CD4-positive, CD25-positive, alpha-beta regulatory T cell (primary cell): ENCODE results near the gene MYBPH. TPM values are rescaled to one million over a fixed set of nuclear protein-coding genes. Genes with fewer than 3 reads are reported as not detected.

Source experiments
- ATAC-seq, 2 donors: fragments of 150-1000 bp; cut with Tn5 transposase; one replicate each; pipeline ENCODE4 v1.10.0; 2021; ENCODE audit warnings: low read depth in 2 of 2, moderate number of reproducible peaks in 2 of 2, moderate library complexity in 1 of 2
- DNase-seq, 3 donors: peaks; one replicate each; pipeline versions ENCODE4 v3.0.0 to v3.0.0-alpha.2; 2012 to 2022; ENCODE audit warnings: mixed read lengths in 1 of 3
- H3K27ac ChIP-seq: one replicate; pipeline ENCODE4 v1.7.0; 2013; ENCODE audit warnings: mild to moderate bottlenecking, low read length; ENCODE audit not compliant: insufficient read depth, poor library complexity, severe bottlenecking
- H3K27me3 ChIP-seq: one replicate; pipeline ENCODE4 v1.7.0; 2013; ENCODE audit warnings: low read length; ENCODE audit not compliant: control insufficient read depth, insufficient read depth
- H3K36me3 ChIP-seq: one replicate; pipeline ENCODE4 v1.7.0; 2013; ENCODE audit warnings: mild to moderate bottlenecking, low read length, moderate library complexity; ENCODE audit not compliant: control insufficient read depth, insufficient read depth
- H3K4me1 ChIP-seq: 2 replicates; pipeline ENCODE4 v1.7.0; 2013; ENCODE audit warnings: mild to moderate bottlenecking, low read length; ENCODE audit not compliant: insufficient read depth, control insufficient read depth, poor library complexity, severe bottlenecking
- H3K4me3 ChIP-seq: one replicate; pipeline ENCODE4 v1.7.0; 2013; ENCODE audit warnings: low read depth, mild to moderate bottlenecking, low read length, moderate library complexity
- H3K9me3 ChIP-seq, 2 experiments: 1 replicate in 1 of 2; 2 replicates in 1 of 2; pipeline ENCODE4 v1.7.0; 2013; ENCODE audit warnings: low read length in 2 of 2, mild to moderate bottlenecking in 1 of 2, moderate library complexity in 1 of 2; ENCODE audit not compliant: control insufficient read depth in 2 of 2
- H3K27ac Mint-ChIP-seq, 3 donors: one replicate each; pipeline ENCODE4 v1.8.0; 2020 to 2022; ENCODE audit warnings: mild to moderate bottlenecking in 3 of 3, mixed read lengths in 3 of 3, moderate library complexity in 2 of 3
- H3K27me3 Mint-ChIP-seq: one replicate; pipeline ENCODE4 v1.8.0; 2022; ENCODE audit warnings: mild to moderate bottlenecking, mixed read lengths
- H3K36me3 Mint-ChIP-seq: one replicate; pipeline ENCODE4 v1.8.0; 2020; ENCODE audit warnings: mixed read lengths
- H3K4me1 Mint-ChIP-seq, 4 donors: one replicate each; pipeline ENCODE4 v1.8.0; 2020 to 2022; ENCODE audit warnings: mixed read lengths in 4 of 4, mild to moderate bottlenecking in 1 of 4
- H3K4me3 Mint-ChIP-seq, 4 donors: one replicate each; pipeline ENCODE4 v1.8.0; 2020 to 2022; ENCODE audit warnings: mild to moderate bottlenecking in 4 of 4, mixed read lengths in 4 of 4, moderate library complexity in 3 of 4
- H3K9me3 Mint-ChIP-seq, 7 donors: one replicate each; pipeline ENCODE4 v1.8.0; 2020 to 2022; ENCODE audit warnings: mixed read lengths in 7 of 7, mild to moderate bottlenecking in 3 of 7, moderate library complexity in 2 of 7
- polyA plus RNA-seq, 4 donors: library from polyadenylated mRNA; unstranded; fragments of 300-500 nt; fragmentation: Illumina TruSeq; gene quantifications; one replicate each; pipeline ENCODE4 v1.2.3, GENCODE V29; 2021
- total RNA-seq: library from RNA; stranded (reverse); gene quantifications from one replicate; pipeline ENCODE4 v1.2.3, GENCODE V29; 2022

MYBPH gene
- total and polyA plus RNA-seq, 5 donors from 2014 or later, result not detected

DNA sequence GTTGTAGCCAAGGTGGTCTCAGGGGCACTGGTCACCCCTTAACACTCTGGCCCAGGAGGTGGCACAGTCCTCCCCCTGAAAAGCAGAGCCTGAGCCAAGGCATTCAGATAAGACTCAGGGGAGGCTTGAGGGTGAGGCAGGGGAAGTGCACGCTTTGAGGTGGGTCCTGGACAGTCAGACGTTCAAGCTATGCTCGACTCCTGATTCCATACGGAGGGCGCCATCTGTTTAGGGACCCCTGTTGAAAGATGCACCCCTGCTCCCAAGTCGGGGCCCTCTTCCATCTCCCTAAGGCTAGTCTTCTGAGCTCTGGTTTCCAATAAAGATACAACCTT, 23.8 kb upstream of the MYBPH start:
- Mint-ChIP-seq H3K36me3 (no peaks in the 10 kb centered on the region), H3K4me3 (no peak overlapping the region), H3K27ac (no peak overlapping the region), H3K4me1 (no peaks in the 10 kb centered on the region), H3K9me3 (peaks cover 0 to 2% (median 0%) of the 10 kb centered on the region in 7 donors), H3K27me3 (peaks cover 19% of the 10 kb centered on the region)
- H3K27ac ChIP-seq, result no peak overlapping the region
- no peak overlapping the region for H3K4me3 ChIP-seq
- no peaks in the 10 kb centered on the region for H3K4me1 ChIP-seq
- H3K27me3 ChIP-seq, result peaks cover 7% of the 10 kb centered on the region
- DNase-seq, result no peak
- no peaks in the 10 kb centered on the region for H3K36me3 ChIP-seq
- ATAC-seq, result no peak
- H3K9me3 ChIP-seq, result no peaks in the 10 kb centered on the region

DNA sequence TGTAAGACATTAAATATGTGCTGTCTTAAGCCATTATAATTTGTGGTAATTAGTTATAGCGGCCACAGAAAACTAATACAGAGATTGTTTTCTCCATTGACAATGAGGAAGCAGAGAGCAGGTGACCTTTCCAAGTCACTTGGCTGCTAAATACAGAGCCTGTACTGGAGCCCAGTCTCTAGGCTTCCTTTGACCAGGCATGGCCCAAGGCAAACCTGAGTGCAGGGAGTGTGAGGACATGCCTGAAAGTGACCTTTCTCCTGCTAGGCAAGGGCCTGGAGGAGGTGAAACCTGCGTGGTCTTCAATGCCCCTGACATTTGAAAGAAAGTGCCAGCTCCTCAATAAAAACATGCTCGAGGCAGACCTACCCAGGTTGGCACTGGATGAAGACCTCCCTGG, 23.4 kb upstream of the MYBPH start:
- H3K36me3 ChIP-seq, result no peaks in the 10 kb centered on the region
- Mint-ChIP-seq H3K4me3 (no peak overlapping the region), H3K4me1 (no peaks in the 10 kb centered on the region), H3K9me3 (peaks cover 0 to 2% (median 0%) of the 10 kb centered on the region in 7 donors), H3K27me3 (peaks cover 22% of the 10 kb centered on the region), H3K36me3 (no peaks in the 10 kb centered on the region), H3K27ac (no peak overlapping the region)
- no peak overlapping the region for H3K4me3 ChIP-seq
- H3K27ac ChIP-seq, result no peak overlapping the region
- ATAC-seq, result no peak
- H3K9me3 ChIP-seq, result no peaks in the 10 kb centered on the region
- DNase-seq, result no peak
- peaks cover 7% of the 10 kb centered on the region for H3K27me3 ChIP-seq
- no peaks in the 10 kb centered on the region for H3K4me1 ChIP-seq

DNA sequence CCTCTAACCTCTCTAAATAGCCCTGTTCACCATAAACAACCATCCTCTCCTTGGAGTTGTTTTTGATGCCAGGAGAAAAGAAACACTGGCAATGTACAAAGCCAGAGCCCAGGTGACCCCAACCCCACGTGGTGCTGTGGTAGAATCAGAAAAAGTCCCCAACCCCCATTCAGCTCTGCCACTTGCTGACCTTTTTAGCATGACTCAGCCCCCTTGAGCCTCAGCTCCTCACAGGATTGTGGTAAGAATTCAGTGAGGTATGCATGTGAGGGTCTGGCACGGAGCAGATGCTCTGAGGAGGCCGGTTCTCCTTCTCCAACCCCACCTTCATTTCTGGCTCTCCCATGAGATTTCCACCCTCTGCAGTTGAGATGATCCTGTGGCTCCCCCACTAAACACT, 22.0 kb upstream of the MYBPH start:
- Histone ChIP-seq H3K4me3 (no peak overlapping the region), H3K4me1 (no peaks in the 10 kb centered on the region), H3K9me3 (no peaks in the 10 kb centered on the region), H3K36me3 (no peaks in the 10 kb centered on the region), H3K27ac (no peak overlapping the region), H3K27me3 (peaks cover 7% of the 10 kb centered on the region)
- Mint-ChIP-seq H3K4me1 (no peaks in the 10 kb centered on the region), H3K9me3 (no peaks in the 10 kb centered on the region), H3K36me3 (no peaks in the 10 kb centered on the region), H3K4me3 (no peak overlapping the region), H3K27ac (no peak overlapping the region), H3K27me3 (peaks cover 17% of the 10 kb centered on the region)
- ATAC-seq, result no peak
- no peak for DNase-seq

DNA sequence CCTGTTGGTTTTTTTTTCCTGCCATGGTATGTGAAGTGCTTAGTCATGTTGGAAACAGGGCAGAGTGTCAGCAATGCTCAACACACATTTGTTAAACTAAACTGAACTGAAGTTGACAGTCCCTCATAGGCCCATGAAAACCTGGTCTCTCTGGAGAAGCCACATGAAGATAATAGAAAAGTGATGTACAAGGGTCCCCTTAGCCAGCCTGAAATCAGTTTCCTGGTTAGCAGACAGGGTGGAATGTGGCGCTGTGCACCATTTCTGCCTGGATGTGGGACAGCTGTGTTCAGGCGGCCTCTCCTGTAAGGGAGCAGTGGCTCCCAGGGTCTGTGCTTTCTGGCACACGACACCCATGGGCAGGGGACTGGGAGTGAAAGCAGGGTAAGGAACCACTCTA, 20.7 kb upstream of the MYBPH start:
- ATAC-seq (no peak), DNase-seq (no peak)
- Mint-ChIP-seq H3K27ac (no peak overlapping the region), H3K4me1 (no peaks in the 10 kb centered on the region), H3K9me3 (no peaks in the 10 kb centered on the region), H3K36me3 (no peaks in the 10 kb centered on the region), H3K27me3 (peaks cover 13% of the 10 kb centered on the region), H3K4me3 (no peak overlapping the region)
- Histone ChIP-seq H3K27me3 (peaks cover 7% of the 10 kb centered on the region), H3K4me3 (no peak overlapping the region), H3K4me1 (no peaks in the 10 kb centered on the region), H3K9me3 (no peaks in the 10 kb centered on the region), H3K27ac (no peak overlapping the region), H3K36me3 (no peaks in the 10 kb centered on the region)

DNA sequence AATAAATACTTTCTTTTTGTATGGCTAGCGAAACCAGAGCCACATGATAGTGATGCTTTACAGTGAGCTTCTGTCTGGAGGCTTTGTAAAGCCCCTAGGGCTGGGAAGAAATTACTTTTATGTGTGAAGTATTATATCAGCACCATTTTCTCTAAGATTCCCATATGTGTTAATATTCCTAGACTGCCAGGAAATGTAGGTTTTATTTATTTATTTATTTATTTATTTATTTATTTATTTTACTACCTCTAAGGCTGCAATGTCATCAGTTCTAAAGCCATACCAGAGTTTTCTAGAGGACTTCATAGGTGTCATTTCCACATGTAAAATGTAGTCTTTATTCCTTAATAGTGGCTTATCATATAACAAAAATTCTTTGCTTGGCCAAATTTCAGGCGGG, 15.3 kb upstream of the MYBPH start:
- ATAC-seq, result no peak
- no peak overlapping the region for H3K27ac Mint-ChIP-seq

DNA sequence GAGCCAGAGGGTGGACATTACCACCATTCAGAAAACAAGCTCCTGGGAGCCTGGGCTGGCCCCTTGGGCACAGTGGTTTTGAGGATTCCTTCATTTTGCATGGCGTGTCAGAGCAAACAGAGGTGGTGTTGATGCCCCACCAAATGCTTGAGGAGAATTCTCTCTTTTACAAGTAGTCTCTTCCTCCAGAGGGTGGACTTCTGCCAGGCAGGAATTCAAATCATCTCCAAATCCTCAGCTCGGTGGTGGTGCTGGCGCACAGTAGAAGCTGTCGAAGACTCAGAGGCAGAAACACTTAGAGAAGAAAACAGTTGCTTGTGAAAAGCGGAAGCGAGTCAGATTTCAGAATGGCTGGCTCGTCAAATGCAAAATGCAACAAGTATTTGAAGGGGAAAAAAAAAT, 14.3 kb upstream of the MYBPH start:
- H3K4me3 ChIP-seq, result no peak overlapping the region
- ATAC-seq (no peak), DNase-seq (no peak)
- H3K4me1 ChIP-seq, result no peaks in the 10 kb centered on the region
- H3K27me3 ChIP-seq, result no peaks in the 10 kb centered on the region
- H3K9me3 ChIP-seq, result no peaks in the 10 kb centered on the region
- Mint-ChIP-seq H3K27me3 (peaks cover 22% of the 10 kb centered on the region), H3K9me3 (no peaks in the 10 kb centered on the region), H3K27ac (no peak overlapping the region), H3K4me3 (no peak overlapping the region), H3K36me3 (no peaks in the 10 kb centered on the region), H3K4me1 (no peaks in the 10 kb centered on the region)
- H3K27ac ChIP-seq, result no peak overlapping the region
- H3K36me3 ChIP-seq, result no peaks in the 10 kb centered on the region

More for the DNA sequence above, 15.3 kb upstream of the MYBPH start:
- Histone ChIP-seq H3K27ac (no peak overlapping the region), H3K9me3 (no peaks in the 10 kb centered on the region), H3K36me3 (no peaks in the 10 kb centered on the region), H3K27me3 (peaks cover 2% of the 10 kb centered on the region), H3K4me3 (no peak overlapping the region), H3K4me1 (no peaks in the 10 kb centered on the region)
- no peak for DNase-seq
- Mint-ChIP-seq H3K9me3 (no peaks in the 10 kb centered on the region), H3K27me3 (peaks cover 22% of the 10 kb centered on the region), H3K36me3 (no peaks in the 10 kb centered on the region), H3K4me1 (no peaks in the 10 kb centered on the region), H3K4me3 (no peak overlapping the region)

DNA sequence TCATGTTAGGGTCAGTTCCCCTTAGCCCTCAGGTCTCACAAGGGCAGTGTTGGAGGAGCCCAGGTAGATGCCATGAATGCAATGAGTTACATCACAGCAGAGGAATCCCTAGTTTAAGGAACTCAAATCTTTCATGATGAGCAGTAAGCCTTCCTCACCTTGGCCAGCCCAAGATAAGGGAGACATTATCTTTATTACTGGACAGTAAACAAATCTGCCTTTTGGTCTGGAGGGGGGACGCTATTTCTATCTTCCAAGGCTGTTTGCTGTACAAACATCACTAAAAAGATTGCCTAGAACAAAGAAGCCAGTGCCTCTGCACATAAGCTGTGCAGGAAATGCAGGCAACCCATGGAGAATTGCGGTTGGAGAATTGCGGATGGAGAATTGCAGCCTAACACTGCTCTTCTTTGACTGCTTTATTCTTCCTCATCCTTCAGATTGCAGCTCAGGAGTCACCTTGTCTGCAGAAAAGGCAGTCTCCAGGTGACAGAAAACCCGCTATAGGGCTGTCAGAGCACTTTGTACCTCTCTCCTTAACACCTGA, 13.1 kb upstream of the MYBPH start:
- Mint-ChIP-seq H3K36me3 (no peaks in the 10 kb centered on the region), H3K27ac (no peak overlapping the region), H3K4me3 (no peak overlapping the region), H3K9me3 (no peaks in the 10 kb centered on the region), H3K27me3 (peaks cover 18% of the 10 kb centered on the region), H3K4me1 (no peaks in the 10 kb centered on the region)
- no peak overlapping the region for H3K27ac ChIP-seq
- no peaks in the 10 kb centered on the region for H3K36me3 ChIP-seq
- H3K9me3 ChIP-seq, result no peaks in the 10 kb centered on the region
- no peaks in the 10 kb centered on the region for H3K27me3 ChIP-seq
- DNase-seq (no peak), ATAC-seq (no peak)
- no peaks in the 10 kb centered on the region for H3K4me1 ChIP-seq
- no peak overlapping the region for H3K4me3 ChIP-seq

DNA sequence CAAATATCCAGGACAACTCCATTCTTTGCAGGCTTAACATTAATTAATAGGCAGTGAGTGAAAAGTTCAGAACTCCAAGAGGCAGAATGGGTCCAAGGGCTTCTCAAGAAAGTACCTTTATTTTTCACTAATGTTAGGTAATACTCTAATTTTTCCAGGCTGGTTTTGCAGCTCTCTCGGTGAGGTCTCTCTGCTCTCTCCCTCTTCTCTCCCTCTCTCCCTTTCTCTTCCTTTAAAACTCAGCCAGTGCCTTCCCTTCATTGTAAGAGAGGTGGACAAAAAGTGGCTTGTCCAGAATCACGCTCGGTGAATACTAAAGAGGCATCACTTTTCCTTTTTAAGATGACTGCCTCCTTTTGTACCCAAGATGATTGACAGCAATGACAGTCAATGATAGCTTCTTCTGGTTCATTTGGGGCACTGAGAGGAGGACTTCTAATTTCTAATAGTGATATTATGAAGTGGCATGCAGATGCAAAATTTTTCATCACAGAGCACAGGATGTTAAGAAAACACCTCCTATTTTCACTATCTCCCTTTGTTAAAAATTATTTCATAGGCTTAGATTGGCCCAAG, 12.2 kb upstream of the MYBPH start:
- Histone ChIP-seq H3K36me3 (no peaks in the 10 kb centered on the region), H3K9me3 (no peaks in the 10 kb centered on the region), H3K27me3 (no peaks in the 10 kb centered on the region), H3K4me1 (no peaks in the 10 kb centered on the region), H3K4me3 (no peak overlapping the region), H3K27ac (no peak overlapping the region)
- no peak for DNase-seq
- Mint-ChIP-seq H3K36me3 (no peaks in the 10 kb centered on the region), H3K4me3 (no peak overlapping the region), H3K27ac (no peak overlapping the region), H3K27me3 (peaks cover 18% of the 10 kb centered on the region), H3K4me1 (no peaks in the 10 kb centered on the region), H3K9me3 (no peaks in the 10 kb centered on the region)
- ATAC-seq, result no peak
